Endometrium (tissue), 2 donors: ENCODE results near the gene TBC1D32.
A peak's percentile ranks its signal among the peaks of the same experiment; 100 is the strongest.
"Not testable (repeated sequence)": the region's sequence is repeated elsewhere in the genome, so short reads cannot be mapped to it uniquely, and the experiment has no call there.

ENCODE experiments used
- FAIRE-seq: peaks from 2 replicates; lab custom pipeline; 2012; peaks lifted over from hg19 to GRCh38; lab: Jason Lieb, UNC
- donor health status: control.
- donor health status: control.

Gene TBC1D32

DNA sequence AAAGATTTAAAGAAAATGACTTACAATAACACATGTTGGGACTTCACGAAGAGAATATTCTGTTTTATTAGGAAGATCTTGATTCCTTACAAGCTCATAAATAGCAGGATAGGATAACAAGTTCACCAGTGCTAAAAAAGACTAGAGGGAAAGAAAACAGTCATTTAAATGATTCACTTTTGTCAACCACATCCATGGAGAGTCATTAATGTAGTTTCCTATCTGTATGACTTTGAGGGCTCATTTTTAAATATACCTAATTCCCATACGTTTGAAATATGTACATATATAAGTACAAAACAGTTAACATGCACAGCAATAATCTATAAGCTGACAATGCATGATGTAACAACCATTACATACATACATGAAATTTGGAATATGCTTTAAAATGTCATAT lies 111.1 kb downstream of the TBC1D32 start:
- FAIRE-seq: no peak

DNA sequence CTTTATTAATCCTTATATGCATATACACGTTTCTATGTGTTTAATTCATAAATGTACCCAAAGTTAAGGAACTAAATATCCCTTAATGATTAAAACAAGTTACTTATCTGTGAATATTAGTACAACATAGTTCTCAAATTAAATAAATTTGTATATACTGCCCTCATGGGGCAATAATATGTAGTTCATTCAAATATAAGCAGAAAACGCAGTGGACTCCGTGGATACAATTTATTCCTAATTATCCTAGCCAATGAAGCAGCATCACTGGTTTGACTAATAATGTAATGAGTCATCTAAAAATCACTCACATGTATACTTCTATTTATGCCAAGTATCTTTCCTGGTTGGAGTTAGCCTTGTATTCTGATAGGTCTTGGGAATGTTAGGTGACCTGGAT lies 111.6 kb downstream of the TBC1D32 start:
- FAIRE-seq: peak; percentile 70

DNA sequence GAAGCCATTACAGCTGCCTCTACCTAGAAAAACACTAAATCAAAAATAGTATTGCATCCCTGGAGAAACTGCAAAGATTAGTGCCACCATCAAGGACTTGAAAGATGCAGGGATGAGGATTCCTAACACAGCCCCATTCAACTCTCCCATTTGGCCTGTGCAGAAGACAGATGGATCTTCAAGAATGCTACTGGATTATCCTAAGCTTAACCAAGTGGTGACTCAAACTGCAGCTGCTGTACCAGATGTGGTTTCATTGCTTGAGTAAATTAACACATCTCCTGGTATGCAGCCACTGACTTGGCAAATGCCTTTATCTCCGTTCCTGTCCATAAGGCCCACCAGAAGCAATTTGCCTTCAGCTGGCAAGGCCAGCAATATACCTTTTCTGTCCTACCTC lies 117.4 kb downstream of the TBC1D32 start:
- no peak for FAIRE-seq

DNA sequence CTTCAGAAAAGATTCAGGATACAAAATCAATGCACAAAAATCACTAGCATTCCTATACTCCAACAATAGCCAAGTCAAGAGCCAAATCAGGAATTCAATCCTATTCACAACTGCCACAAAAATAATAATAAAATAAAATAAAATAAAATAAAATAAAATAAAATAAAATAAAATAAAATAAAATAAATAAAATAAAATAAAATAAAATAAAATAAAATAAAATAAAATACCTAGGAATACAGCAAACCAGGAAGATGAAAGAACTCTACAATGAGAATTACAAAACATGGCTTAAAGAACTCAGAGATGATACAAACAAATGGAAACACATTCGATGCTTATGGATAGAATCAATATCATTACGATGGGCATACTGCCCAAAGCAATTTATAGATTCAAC lies 120.9 kb downstream of the TBC1D32 start:
- FAIRE-seq: not testable (repeated sequence)

DNA sequence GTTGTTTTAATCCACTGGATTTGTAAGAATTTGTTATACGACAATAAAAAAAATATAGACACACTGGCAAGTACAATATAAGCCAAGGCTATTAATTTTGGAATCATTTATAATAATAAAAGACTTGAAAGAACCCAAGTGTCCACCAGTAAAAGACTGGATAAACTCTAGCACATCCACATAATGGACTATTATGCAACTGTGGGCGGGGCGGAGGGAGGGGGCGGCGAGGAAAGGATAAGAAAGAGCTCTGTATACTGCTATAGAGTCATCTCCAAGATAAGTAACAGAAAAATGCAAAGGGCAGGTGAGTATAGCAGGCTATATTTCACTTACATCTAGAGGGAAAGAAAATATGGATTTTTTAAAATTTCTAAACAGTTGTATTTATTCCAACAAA lies 123.3 kb downstream of the TBC1D32 start:
- no peak for FAIRE-seq

DNA sequence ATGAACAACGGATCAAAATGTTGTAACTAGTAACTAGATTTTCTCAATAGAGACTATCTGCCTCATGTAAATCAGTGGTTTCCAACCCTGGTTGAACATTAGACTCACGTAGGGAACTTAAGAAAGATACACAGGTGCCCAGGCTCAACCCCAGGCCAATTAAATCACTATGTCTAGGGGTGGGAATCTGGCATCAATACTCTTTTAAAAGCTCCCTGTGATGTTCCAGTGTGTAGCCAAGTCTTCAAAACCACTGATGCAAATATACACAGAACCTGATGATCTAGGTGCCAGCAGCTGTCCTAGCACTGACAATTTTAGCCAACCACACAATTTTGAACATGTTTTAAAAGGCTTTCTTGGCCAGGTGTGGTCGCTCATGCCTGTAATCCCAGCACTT lies 128.7 kb downstream of the TBC1D32 start:
- FAIRE-seq: no peak

DNA sequence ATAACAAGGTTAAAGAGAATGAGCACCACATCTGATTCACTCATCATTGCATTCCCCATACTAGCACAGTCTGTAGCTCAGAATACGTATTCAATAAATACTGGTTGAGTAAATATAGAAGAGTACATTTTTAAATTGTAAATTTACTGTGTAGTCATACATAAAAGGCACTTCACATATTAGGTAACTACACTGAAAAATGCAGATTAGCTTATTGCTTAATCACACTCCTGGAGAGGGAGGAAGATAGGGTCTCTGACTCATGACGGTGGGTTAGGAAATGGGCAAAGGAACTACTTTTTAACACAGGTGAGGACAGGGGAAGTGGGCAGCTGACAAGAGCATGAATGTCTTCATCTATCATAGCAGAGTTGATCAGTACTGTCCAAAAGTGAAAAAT lies 133.2 kb downstream of the TBC1D32 start:
- no peak for FAIRE-seq

DNA sequence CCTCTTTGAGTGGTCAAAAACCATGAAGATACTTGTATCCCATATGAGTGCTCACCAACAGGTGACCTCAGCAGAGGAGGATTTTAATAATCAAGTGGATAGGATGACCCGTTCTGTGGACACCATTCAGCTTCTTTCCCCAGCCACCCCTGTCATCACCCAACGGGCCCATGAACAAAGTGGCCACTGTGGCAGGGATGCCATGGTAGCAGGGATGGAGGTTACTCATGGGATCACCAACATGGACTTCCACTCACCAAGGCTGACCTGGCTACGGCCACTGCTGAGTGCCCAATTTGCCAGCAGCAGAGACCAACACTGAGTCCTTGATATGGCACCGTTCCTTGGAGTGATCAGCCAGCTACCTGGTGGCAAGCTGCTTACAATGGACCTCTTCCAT lies 138.2 kb downstream of the TBC1D32 start:
- FAIRE-seq: not testable (repeated sequence)

DNA sequence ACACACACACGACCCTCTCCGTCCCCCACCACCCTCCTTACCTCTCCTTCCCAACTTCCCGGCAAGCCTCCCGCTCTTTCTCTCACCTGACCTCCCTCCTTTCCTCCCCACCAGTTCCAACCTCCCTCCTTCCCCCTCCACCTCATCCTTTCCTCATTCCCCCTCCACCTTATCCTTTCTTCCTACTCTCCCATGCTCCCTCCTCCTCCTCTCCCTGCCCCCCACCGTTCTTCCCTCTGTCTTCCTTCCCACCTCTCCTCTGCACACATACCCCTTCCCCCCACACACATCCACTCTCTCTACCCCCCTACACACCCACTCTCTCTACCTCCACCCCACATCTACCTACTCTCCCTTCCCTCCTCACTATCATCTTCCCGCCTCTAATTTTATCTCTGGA lies 144.2 kb downstream of the TBC1D32 start:
- no peak for FAIRE-seq

DNA sequence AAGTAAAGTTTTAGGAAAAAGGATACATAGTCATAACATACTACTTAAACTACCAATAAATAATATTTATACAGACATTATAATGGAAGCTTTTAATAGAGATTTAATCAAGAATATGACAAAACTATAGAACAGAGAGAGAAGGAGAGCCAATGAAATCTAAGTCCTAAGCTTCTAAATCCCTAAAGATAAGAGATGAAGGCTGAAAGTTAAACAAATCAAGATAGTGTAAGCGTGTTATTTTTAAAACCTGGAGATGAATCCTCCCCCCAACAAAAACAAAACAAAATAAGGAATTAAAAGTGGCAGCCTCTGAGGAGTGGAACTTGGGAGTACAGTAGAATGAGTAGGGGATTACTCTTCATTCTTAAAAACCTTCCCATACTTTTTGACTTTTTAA lies 145.9 kb downstream of the TBC1D32 start:
- peak; percentile 12 for FAIRE-seq

DNA sequence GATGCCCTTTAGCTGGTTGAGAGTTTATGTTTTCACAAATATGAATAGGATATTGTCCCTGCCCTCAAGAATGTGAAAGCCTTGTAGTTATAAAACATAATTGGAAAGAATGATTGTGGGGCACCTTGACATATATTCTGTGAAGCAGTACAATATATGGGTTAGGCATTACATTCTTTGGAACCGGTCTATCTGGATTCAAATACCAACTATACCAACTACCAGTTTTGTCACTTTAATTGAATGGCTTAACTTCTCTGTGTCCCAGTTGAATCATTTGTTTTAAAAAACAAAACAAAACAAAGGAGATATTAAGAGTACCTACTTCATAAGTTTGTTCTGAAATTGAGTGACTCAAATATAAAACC lies 146.5 kb downstream of the TBC1D32 start:
- peak; percentile 59 for FAIRE-seq

DNA sequence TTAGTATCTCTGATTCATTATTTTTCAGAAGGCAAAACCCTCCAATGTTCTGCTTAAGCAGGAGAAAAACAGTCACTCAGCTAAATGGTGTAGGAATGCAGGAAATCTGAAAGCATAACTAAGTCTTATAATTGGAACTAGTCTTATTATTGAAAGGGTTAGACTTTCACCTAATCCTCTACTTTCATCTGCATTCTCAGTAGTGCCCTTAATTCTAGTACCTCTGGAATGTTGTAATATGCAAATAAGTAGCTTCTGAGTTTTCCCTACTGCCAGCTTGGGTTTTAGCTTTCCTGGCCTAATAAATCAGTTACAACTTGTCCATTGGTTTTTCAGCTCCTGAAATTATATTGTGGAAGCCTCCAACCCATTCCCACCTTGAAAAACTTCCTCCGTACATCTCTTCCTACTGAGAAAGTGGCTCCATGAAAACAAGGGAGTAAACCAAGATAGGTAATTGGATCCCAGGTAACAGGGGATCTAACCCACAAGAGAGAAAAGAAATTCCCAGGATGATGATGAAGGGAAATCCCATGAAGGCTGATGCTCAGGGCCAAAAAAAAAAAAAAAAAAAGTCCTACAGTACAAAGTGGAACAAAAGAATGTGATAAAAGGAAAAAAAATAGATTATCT lies 147.0 kb downstream of the TBC1D32 start:
- FAIRE-seq: peak; percentile 26

DNA sequence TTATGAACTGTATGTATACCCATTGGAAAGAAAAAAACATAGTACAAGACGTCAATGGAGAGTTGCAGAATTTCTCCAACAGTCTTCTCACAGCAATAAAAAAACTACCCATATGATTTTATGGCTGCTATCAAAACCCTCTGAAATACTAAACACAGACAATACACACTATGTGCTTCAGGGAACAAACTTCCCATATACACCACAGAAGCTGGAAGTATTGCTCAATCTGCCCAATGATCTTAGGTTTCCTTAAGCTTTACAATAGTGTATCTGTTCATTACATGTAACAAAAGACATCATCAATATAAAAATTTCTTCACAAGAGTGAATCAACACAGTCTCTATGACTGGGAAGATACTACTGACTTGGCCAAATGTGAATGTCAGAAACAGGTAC lies 150.5 kb downstream of the TBC1D32 start:
- no peak for FAIRE-seq

DNA sequence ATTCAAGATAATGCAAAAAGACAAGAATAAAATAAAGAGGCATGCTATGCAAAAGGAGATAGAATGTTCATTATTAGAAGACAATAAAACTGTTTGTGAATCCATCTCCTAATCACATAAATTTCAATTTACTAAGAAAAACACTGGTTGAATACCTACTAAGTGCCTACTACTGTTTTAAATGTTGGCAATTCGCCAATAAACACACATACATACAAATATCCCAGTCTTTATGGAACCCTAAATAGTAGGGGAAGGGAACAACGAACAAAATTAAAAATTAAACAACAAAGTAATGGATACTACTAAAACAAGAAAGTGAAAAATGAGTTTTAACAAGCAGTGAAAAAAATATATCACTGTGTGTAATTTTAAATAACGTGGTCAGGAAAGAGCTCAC lies 158.5 kb downstream of the TBC1D32 start:
- FAIRE-seq: no peak

DNA sequence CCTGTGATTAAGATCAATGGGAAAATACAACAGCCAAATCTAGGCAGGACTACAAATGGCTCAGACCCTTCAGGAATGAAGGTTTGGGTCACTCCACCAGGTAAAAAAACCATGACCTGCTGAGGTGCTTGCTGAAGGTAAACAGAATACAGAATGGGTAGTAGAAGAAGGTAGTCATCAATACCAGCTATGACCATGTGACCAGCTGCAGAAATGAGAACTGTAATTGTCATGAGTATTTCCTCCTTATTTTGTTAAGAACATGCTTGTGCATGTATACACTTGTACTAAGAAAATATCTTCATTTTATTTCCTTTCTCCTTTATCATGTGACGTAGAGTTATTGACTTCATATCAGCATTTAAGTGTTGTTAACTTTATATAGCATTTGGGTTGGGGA lies 161.8 kb downstream of the TBC1D32 start:
- not testable (repeated sequence) for FAIRE-seq

DNA sequence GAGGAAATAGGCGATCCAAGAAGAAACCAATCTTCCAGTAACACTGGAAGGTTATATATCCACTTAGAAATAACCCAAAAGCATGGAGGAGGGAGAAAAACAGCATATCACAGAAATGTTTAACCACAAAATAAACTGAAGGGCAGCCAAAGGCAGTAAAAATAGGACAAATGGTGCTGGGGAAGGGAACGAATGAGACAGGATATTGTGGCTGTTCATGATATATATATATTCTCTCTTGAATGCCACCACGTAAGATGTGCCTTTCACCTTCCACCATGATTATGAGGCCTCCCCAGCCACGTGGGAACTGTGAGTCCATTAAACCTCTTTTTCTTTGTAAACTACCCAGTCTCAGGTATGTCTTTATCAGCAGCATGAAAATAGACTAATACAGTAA lies 162.4 kb downstream of the TBC1D32 start:
- no peak for FAIRE-seq

DNA sequence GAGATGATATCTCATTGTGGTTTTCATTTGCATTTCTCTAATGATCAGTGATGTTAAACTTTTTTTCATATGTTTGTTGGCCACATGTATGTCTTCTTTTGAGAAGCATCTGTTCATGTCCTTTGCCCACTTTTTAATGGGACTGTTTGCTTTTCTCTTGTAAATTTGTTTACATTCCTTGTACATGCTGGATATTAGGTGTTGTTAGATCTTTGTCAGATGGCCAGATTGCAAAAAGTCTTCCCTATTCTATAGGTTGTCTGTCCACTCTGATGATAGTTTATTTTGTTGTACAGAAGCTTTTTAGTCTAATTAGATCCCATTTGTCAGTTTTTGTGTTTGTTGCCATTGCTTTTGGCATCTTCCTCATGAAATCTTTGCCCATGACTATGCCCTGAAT lies 172.4 kb downstream of the TBC1D32 start:
- no peak for FAIRE-seq

DNA sequence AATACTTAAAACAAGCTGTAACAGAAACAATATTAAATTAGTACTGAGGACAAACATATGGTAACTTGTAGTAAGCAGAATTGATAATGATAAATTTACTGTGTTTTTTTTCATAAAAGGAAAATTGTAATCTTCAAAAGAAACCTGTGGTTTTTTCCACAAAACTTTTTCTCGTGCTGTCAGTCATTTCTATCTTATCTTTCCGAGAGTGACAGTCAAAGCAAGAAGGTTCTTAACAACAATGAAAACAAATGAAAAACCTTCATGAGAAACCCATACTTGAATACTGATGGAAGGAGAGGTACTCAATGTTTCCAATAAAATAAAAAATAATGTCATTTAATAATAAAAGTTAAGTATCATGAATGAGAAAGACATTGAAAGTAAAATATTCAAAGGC lies 174.0 kb downstream of the TBC1D32 start:
- no peak for FAIRE-seq

DNA sequence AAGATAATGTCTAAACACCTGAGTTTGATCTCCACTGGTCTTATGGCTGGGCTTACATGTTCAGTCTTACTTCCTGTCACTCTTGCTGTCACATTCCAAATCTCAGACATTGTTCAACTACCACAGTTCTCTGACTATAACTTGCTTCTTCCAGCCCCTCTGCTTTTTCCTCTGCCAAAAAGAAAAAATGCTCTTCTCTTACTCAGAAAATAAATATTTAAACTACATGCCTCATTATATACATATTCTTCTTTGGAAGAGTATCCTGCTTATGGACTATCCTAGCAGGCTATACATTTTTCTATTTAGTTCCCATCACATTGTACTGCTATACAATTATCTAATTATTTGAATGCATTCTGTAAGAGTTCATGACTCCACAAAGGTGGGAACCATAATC lies 175.4 kb downstream of the TBC1D32 start:
- FAIRE-seq: no peak

DNA sequence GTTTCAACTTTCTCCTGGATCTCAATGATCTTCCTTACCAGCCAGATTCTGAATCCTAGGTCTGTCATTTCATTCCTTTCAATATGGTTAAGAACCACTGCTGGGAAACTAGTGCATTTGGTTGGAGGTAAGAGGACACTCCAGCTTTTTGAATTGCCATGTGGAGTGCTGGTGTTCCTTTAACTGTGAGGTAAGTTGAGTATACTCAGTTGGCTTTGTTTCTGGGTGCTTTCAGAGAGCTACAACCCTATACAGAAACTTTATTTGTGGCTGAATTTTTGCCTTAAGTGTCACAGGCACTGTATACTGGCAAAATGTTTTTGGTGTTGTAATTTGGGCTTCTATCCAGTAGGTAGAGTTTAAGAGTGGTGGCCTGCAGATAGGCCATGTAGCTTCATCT lies 175.8 kb downstream of the TBC1D32 start:
- FAIRE-seq: no peak

DNA sequence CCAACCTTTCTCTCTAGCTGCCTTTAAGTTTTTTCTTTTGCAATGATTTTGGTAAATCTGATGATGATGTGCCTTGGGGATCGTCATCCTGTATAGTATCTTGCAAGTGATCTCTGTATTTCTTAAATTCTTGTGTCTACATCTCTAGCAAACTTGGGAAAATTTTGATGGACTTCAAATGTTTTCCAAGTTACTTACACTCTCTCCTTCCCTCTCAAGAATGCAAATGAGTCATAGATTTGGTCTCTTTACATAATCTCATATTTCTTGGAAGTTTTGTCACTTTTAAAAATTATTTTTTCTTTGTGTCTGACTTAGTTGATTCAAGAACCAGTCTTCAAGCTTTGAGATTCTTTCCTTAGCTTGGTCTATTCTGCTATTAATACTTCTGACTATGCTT lies 176.4 kb downstream of the TBC1D32 start:
- no peak for FAIRE-seq

DNA sequence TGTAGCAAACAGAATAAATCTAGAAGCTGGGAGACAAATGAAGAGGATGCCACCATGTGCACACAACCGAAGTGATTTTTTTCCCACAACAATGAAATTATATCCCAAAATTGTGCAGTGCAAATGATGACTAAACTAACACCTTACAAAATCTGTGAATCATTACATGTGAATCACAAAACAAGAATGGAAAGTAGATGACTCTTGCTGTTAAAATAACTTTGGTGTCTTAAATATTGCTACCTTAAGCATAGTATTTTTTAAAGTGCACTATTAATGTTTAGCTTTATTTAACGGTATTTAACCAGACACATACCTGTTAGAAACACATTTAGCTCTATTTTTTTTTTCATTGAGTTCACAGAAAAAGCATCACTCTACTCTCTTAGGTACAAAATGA lies 190.8 kb downstream of the TBC1D32 start:
- no peak for FAIRE-seq

DNA sequence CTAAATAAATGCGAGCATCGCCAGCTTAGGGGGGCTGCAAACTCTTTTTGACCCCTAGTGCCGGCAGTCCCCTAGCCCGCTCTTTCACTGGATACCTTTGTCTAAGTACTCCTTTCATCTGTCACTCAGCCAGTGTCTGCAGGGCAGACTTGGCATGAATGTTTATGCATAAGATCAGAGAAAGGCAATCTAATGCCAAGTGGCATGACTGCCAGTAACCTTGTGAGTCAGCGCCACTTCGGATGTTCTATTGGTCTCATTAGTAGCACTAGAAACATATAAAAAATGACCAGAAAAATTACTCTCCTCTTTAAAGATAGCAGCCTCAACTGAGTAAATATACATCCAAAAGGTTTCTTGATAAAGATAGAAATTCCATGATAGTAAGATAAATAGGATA lies 192.2 kb downstream of the TBC1D32 start:
- no peak for FAIRE-seq

DNA sequence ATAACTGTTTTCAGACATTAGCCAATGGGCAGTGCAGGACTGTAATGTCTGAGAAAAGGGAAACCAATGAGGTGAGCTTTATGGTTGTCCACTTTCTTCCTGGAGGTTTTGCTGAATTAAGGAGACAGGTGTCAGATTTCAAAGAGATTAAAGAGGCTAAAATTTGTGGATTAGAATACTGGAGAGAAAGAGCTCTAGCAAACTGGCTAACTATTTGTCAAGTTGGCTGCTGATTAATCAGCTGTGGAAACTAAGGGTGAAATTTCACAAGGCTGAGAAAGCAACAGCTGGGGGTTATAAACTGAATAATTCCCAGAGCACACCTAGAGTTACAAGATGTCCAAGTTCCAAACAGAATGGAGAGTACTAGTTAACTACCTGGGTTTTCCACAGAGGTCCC lies 198.9 kb downstream of the TBC1D32 start:
- FAIRE-seq: no peak

DNA sequence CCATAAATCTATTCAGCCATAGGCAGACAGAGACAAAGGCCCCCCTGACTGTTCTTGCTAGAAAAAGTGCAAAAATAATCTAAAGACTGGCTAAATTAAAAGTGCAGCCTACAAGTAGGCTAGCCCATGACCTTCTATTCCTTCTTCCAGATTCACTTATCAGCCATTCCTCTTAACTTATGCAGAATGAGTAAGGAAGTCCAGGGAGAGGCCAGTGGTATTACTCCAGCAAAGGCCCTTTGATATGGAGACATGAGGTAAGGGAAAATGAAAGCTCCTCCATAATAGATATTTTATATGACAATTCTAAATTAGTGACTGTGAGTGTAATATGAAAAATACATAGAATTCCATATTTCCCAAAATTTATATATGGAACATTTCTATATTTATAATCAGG lies 199.4 kb downstream of the TBC1D32 start:
- FAIRE-seq: no peak
